ENCODE measurements around the gene MIF4GD. TPM values are rescaled to one million over a fixed set of nuclear protein-coding genes. Genes with fewer than 3 reads are reported as not detected.

MIF4GD gene
- total RNA-seq, 3 donors from 2014 or later, result 26.2 to 38.7 (median 28.8) TPM

GRCh38 chr17:75316253-75316652 is 45.2 kb upstream of the MIF4GD start:
- intact Hi-C loops (cut with DNase I; ENCODE audit: low total_unique reads), result no loop called here
- H3K4me1 ChIP-seq, result no peaks in the 10 kb centered on the region
- H3K27ac ChIP-seq, result peak overlapping the region in 1 of 2 donors; percentile 13
- no peak overlapping the region for H3K4me3 ChIP-seq
- TF ChIP-seq CTCF (IDR thresholded peaks at IDR 0.05), result no peak
- no peak for TF ChIP-seq POLR2A (IDR thresholded peaks at IDR 0.05)
- TF ChIP-seq POLR2AphosphoS5 (IDR thresholded peaks at IDR 0.05), result no peak
- no peaks in the 10 kb centered on the region for H3K9me3 ChIP-seq
- H3K36me3 ChIP-seq, result no peaks in the 10 kb centered on the region
- no peak for DNase-seq (ENCODE audit: low spot score in 2 of 2)
- no peaks in the 10 kb centered on the region for H3K27me3 ChIP-seq

GRCh38 chr17:75315541-75316243 is 44.7 kb upstream of the MIF4GD start:
- H3K36me3 ChIP-seq, result no peaks in the 10 kb centered on the region
- H3K4me1 ChIP-seq, result no peaks in the 10 kb centered on the region
- H3K27me3 ChIP-seq, result no peaks in the 10 kb centered on the region
- DNase-seq (ENCODE audit: low spot score in 2 of 2), result no peak
- peak overlapping the region in 1 of 2 donors; percentile 13 for H3K27ac ChIP-seq
- no peaks in the 10 kb centered on the region for H3K9me3 ChIP-seq
- no peak overlapping the region for H3K4me3 ChIP-seq
- intact Hi-C loops (cut with DNase I; ENCODE audit: low total_unique reads), result no loop called here
- TF ChIP-seq CTCF (IDR thresholded peaks at IDR 0.05) (no peak), POLR2AphosphoS5 (IDR thresholded peaks at IDR 0.05) (no peak)

GRCh38 chr17:75313941-75314551 is 43.0 kb upstream of the MIF4GD start:
- no peaks in the 10 kb centered on the region for H3K4me1 ChIP-seq
- intact Hi-C loops (cut with DNase I; ENCODE audit: low total_unique reads), result no loop called here
- H3K36me3 ChIP-seq, result no peaks in the 10 kb centered on the region
- no peak for DNase-seq (ENCODE audit: low spot score in 2 of 2)
- no peak for TF ChIP-seq POLR2A (IDR thresholded peaks at IDR 0.05)
- no peak for TF ChIP-seq CTCF (IDR thresholded peaks at IDR 0.05)
- no peak for TF ChIP-seq POLR2AphosphoS5 (IDR thresholded peaks at IDR 0.05)
- H3K27me3 ChIP-seq, result no peaks in the 10 kb centered on the region
- H3K9me3 ChIP-seq, result no peaks in the 10 kb centered on the region
- peak overlapping the region in 1 of 2 donors; percentile 43 for H3K27ac ChIP-seq
- no peak overlapping the region for H3K4me3 ChIP-seq

- H3K36me3 ChIP-seq, result no peaks in the 10 kb centered on the region
- peak overlapping the region in 1 of 2 donors; percentile 10 for H3K27ac ChIP-seq
- TF ChIP-seq POLR2AphosphoS5 (IDR thresholded peaks at IDR 0.05) (no peak), CTCF (IDR thresholded peaks at IDR 0.05) (no peak), POLR2A (IDR thresholded peaks at IDR 0.05) (no peak)
- H3K4me1 ChIP-seq, result no peaks in the 10 kb centered on the region
- H3K9me3 ChIP-seq, result no peaks in the 10 kb centered on the region
- H3K4me3 ChIP-seq, result no peak overlapping the region
- no peak for DNase-seq (ENCODE audit: low spot score in 2 of 2)
- no peaks in the 10 kb centered on the region for H3K27me3 ChIP-seq
- intact Hi-C loops (cut with DNase I; ENCODE audit: low total_unique reads), result no loop called here
These were observed 38.0 kb upstream of the MIF4GD start for GRCh38 chr17:75308732-75309629.

All from breast epithelium (tissue), 4 donors.